ENCODE data around the gene SIGLEC1. TPM values are rescaled to one million over a fixed set of nuclear protein-coding genes. Genes with fewer than 3 reads are reported as not detected.

SIGLEC1 gene
- total and polyA plus RNA-seq, 2 donors (not counting 1 experiment from before 2014, with no cell fraction given), result not detected

- Histone ChIP-seq H3K9me3 (ENCODE audit: control insufficient read depth, insufficient read depth, low read depth, low read length) (no peaks in the 10 kb centered on the region), H3K27ac (ENCODE audit: insufficient read depth, low read length) (peak overlapping the region; percentile 55), H3K9ac (ENCODE audit: insufficient read depth, low read length) (no peak overlapping the region), H4K20me1 (ENCODE audit: control insufficient read depth, extremely low read depth, insufficient read depth, low read length) (no peaks in the 10 kb centered on the region), H2AFZ (ENCODE audit: low read length) (no peak overlapping the region), H3K4me3 (replicated peaks in 1 of 4; ENCODE audit: control extremely low read depth in 1 of 4, insufficient read depth in 1 of 4, low read depth in 3 of 4, low read length in 4 of 4) (peak overlapping the region in 1 of 4 experiments; percentile 93), H3K4me1 (ENCODE audit: control insufficient read depth, extremely low read depth, insufficient read depth, low read length) (peaks cover 13% of the 10 kb centered on the region), H3K79me2 (ENCODE audit: control insufficient read depth, insufficient read depth, low read length) (peaks cover 9% of the 10 kb centered on the region), H3K27me3 (ENCODE audit: control insufficient read depth, insufficient read depth, low read length) (no peaks in the 10 kb centered on the region), H3K4me2 (ENCODE audit: extremely low read depth, insufficient read depth, low read length) (peak overlapping the region; percentile 94), H3K36me3 (ENCODE audit: control insufficient read depth, insufficient read depth, low read length) (peaks cover 8% of the 10 kb centered on the region)
- TF ChIP-seq CTCF (conservative IDR thresholded peaks at IDR 0.05 in 1 of 2, IDR thresholded peaks at IDR 0.05 in 1 of 2; ENCODE audit: low read depth in 1 of 2, low read length in 2 of 2) (no peak), EZH2 (IDR thresholded peaks at IDR 0.05; ENCODE audit: low read length, missing control alignments) (no peak)
- no peak for DNase-seq (ENCODE audit: low read depth in 2 of 2)
Observed at GRCh38 chr20:3678856-3679720, 33.3 kb downstream of the SIGLEC1 start.

- no peaks in the 10 kb centered on the region for H3K27me3 ChIP-seq (ENCODE audit: control insufficient read depth, insufficient read depth, low read length)
- no peak overlapping the region for H2AFZ ChIP-seq (ENCODE audit: low read length)
- H4K20me1 ChIP-seq (ENCODE audit: control insufficient read depth, extremely low read depth, insufficient read depth, low read length), result no peaks in the 10 kb centered on the region
- H3K9me3 ChIP-seq (ENCODE audit: control insufficient read depth, insufficient read depth, low read depth, low read length), result no peaks in the 10 kb centered on the region
- no peak for TF ChIP-seq EZH2 (IDR thresholded peaks at IDR 0.05; ENCODE audit: low read length, missing control alignments)
- no peak for TF ChIP-seq CTCF (conservative IDR thresholded peaks at IDR 0.05 in 1 of 2, IDR thresholded peaks at IDR 0.05 in 1 of 2; ENCODE audit: low read depth in 1 of 2, low read length in 2 of 2)
- H3K27ac ChIP-seq (ENCODE audit: insufficient read depth, low read length), result peak overlapping the region; percentile 34
- H3K4me2 ChIP-seq (ENCODE audit: extremely low read depth, insufficient read depth, low read length), result no peak overlapping the region
- H3K79me2 ChIP-seq (ENCODE audit: control insufficient read depth, insufficient read depth, low read length), result peaks cover 9% of the 10 kb centered on the region
- H3K36me3 ChIP-seq (ENCODE audit: control insufficient read depth, insufficient read depth, low read length), result peaks cover 8% of the 10 kb centered on the region
- no peak for DNase-seq (ENCODE audit: low read depth in 2 of 2)
- H3K9ac ChIP-seq (ENCODE audit: insufficient read depth, low read length), result no peak overlapping the region
- peaks cover 13% of the 10 kb centered on the region for H3K4me1 ChIP-seq (ENCODE audit: control insufficient read depth, extremely low read depth, insufficient read depth, low read length)
- H3K4me3 ChIP-seq (replicated peaks in 1 of 4; ENCODE audit: control extremely low read depth in 1 of 4, insufficient read depth in 1 of 4, low read depth in 3 of 4, low read length in 4 of 4), result peak overlapping the region in 1 of 4 experiments; percentile 16
Observed at GRCh38 chr20:3678198-3678597, 34.2 kb downstream of the SIGLEC1 start.

- Histone ChIP-seq H3K36me3 (ENCODE audit: control insufficient read depth, insufficient read depth, low read length) (peaks cover 8% of the 10 kb centered on the region), H3K27me3 (ENCODE audit: control insufficient read depth, insufficient read depth, low read length) (no peaks in the 10 kb centered on the region), H3K9ac (ENCODE audit: insufficient read depth, low read length) (no peak overlapping the region), H3K4me2 (ENCODE audit: extremely low read depth, insufficient read depth, low read length) (peak overlapping the region; percentile 59), H2AFZ (ENCODE audit: low read length) (no peak overlapping the region), H4K20me1 (ENCODE audit: control insufficient read depth, extremely low read depth, insufficient read depth, low read length) (no peaks in the 10 kb centered on the region), H3K4me1 (ENCODE audit: control insufficient read depth, extremely low read depth, insufficient read depth, low read length) (peaks cover 13% of the 10 kb centered on the region), H3K9me3 (ENCODE audit: control insufficient read depth, insufficient read depth, low read depth, low read length) (no peaks in the 10 kb centered on the region), H3K4me3 (replicated peaks in 1 of 4; ENCODE audit: control extremely low read depth in 1 of 4, insufficient read depth in 1 of 4, low read depth in 3 of 4, low read length in 4 of 4) (peak overlapping the region in 1 of 4 experiments; percentile 22), H3K79me2 (ENCODE audit: control insufficient read depth, insufficient read depth, low read length) (peaks cover 9% of the 10 kb centered on the region), H3K27ac (ENCODE audit: insufficient read depth, low read length) (peak overlapping the region; percentile 34)
- peak; percentile 53 for DNase-seq (ENCODE audit: low read depth in 2 of 2)
- TF ChIP-seq CTCF (conservative IDR thresholded peaks at IDR 0.05 in 1 of 2, IDR thresholded peaks at IDR 0.05 in 1 of 2; ENCODE audit: low read depth in 1 of 2, low read length in 2 of 2), result no peak
- no peak for TF ChIP-seq EZH2 (IDR thresholded peaks at IDR 0.05; ENCODE audit: low read length, missing control alignments)
Observed at GRCh38 chr20:3677733-3678132, 34.7 kb downstream of the SIGLEC1 start.

Data from fibroblast of lung (primary cell).